GM19043 (cell line): ENCODE results near the gene DLD.
A peak's percentile ranks its signal among the peaks of the same experiment; 100 is the strongest.
"Not testable (repeated sequence)": the region's sequence is repeated elsewhere in the genome, so short reads cannot be mapped to it uniquely, and the experiment has no call there.

Experiments used
- ATAC-seq: cut with Tn5 transposase; IDR thresholded peaks from one replicate; pipeline ENCODE4 v1.9.1; 2021; ENCODE audit warnings: low read depth; ENCODE audit not compliant: unreplicated experiment

The DLD gene

DNA sequence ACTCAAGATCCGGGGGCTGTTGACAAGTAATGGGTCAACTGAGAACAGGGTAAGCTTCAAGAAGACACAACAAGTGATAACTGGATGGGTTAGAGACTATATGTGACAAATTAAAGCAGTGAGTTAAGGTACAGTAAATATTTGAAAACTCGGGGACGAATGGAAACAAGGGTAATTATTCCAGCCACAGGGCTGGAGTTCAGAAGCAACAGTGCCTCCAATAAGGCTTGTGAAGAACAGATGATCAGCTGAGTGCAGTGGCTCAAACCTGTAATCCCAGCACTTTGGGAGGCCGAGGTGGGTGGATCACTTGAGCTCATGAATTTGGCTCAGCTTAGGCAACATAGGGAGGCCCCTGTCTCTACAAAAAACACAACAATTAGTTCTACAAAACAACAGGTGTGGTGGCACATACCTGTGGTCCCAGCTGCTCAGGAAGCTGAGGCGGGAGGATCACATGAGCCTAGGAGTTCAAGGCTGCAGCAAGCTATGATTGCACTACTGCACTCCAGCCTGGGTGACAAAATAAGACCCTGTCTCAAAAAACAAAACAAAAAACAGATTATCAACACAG lies 20.5 kb upstream of the DLD start:
- ATAC-seq, result no peak

GRCh38 chr7:107874111-107874510 lies 16.9 kb upstream of the DLD start:
- ATAC-seq, result no peak

DNA sequence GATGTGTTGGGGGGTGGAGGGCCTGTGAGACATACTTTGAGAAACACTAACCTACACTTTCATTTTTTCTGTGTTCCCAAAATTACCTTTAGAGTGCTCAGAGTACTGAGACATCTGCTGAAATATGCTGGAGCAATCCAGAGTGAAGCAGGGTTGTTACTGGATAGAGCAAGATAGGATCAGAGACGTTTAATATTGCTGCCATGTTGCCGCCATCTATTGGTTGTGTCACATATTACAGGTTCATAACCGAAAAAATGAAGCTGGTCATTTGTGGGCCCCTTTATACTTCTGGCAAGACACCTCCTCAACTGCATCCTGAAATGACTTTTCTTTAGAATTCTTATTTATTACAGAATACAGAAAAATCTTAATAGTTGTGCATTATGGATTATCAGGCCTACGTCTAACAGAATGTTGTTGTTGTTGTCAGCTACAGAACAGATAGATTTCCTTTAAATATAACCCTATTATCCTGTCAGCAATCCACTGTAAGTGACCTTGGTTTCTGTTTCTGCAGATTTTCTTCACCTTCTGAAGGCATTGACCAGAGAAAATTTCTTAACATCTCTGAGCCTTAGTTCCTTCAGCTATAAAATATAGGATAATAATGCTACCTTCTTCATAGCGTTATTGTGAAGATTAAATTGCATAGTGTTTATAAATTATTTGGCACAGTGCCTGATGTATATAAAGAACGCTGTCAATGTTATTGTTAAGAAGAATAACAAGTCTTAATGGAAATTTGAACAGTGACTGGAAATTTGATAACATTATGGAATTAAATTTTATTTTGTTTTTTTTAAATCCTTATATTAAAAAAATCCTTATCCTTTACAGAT lies 16.2 kb upstream of the DLD start:
- ATAC-seq, result peak; percentile 56

DNA sequence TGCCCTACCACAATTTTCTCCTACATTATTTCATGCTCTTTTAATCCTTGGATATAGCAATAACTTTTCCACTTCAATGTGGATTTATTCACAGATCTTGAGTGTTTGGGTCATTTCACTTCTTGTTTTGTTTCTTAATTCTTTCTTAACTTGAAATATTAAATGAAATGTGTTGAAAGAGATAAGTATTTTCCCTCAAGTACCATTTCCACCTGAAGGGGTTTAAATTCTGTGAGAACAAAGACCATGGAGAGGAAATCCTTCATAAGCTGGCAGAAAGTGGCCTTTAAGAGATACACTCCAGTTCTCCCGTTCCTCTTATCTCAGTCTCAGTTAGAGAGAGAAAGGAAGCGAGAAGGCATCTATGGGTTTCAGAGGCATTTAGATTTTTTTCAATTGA lies 14.1 kb upstream of the DLD start:
- no peak for ATAC-seq

DNA sequence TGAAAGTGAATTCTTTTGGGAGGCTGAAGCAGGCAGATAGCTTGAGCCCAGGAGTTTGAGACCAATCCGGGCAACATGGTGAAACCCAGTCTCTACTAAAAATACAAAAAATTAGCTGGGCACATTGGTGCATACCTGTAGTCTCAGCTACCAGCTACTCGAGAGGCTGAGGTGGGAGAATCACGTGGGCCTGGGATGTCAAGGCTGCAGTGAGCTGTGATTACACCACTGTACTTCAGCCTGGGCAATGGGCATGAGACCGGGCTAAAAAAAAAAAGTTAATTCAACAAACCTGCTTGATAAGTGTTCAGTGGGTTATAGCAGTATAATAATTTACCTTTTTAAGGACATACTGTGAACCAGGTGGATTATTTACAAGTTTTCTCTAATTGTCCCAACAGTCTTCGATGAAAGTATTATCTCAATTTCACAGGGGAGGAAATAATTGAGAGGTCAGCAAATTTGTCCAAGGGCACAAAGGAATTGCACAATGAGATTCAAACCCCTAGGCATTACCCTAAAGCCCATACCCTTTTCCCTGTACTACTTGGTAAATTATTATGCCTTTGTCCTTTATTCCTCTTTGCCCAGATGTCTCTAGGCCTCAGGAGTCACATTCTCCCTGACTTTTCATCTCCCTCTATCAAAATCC lies 13.1 kb upstream of the DLD start:
- no peak for ATAC-seq

DNA sequence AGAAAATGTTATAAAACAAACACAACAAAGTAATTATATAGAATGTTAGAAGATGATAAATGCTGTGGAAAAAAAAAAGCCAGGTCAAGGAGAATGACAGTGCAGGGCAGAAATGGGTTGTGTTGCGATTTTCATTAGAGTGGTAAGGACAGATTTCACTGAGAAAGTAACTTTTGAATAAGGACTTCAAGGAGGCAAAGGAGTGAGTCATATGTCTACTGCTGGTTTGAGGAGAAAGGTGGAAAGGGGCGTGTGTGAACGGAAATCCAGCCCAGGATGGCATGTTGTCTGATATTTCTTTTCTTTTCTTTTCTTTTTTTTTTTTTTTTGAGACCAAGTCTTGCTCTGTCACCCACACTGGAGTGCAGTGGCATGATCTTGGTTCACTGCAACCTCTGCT lies 12.3 kb upstream of the DLD start:
- no peak for ATAC-seq

GRCh38 chr7:107879400-107880035 lies 11.5 kb upstream of the DLD start:
- peak; percentile 76 for ATAC-seq

- ATAC-seq, result no peak
These were observed 8.2 kb upstream of the DLD start for GRCh38 chr7:107882766-107883165.

GRCh38 chr7:107884066-107884818 lies 6.7 kb upstream of the DLD start:
- no peak for ATAC-seq

- ATAC-seq, result not testable (repeated sequence)
These were observed 3.2 kb upstream of the DLD start for GRCh38 chr7:107887827-107888226.

DNA sequence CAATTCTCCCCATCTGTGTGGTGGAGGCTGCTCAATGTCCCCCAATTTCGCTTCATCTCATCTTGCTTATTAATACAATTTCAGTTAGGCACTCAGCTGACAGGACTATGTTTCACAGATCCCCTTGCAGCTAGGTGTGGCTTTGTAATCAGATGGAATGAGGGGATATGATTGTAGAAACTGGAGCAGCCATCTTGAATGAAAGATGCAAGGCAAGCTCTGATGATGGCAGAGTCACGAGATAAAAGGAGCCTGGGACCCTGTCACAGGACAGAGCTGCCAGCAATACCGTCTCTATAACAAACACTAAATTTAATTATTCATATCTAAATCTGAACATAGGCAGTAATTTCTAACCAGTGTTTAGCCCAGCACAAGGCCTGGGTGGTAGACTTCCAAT lies 991 bp upstream of the DLD start:
- no peak for ATAC-seq

DNA sequence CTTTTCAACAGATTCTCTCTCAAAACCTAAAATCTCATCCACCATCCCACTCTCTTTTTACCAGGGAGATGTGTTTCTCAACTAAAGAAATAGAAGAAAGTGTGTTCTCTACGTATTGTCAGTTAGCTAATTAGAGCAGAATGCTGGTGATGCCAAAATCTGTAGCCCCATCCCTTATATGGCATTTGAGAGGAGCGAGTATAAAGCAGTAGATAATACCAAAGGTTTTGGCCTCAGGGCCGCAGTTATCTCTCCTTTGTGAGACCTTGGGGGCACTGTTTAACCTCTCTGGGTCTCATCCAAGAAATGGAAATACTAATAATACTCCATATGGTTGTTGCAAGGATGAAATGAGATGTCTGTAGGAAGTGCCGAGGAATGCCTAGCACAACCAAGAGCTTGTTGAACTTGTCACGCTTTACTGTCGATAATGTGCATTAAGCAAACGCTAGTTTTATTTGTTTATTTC lies 456 bp upstream of the DLD start:
- ATAC-seq, result peak; percentile 1

DNA sequence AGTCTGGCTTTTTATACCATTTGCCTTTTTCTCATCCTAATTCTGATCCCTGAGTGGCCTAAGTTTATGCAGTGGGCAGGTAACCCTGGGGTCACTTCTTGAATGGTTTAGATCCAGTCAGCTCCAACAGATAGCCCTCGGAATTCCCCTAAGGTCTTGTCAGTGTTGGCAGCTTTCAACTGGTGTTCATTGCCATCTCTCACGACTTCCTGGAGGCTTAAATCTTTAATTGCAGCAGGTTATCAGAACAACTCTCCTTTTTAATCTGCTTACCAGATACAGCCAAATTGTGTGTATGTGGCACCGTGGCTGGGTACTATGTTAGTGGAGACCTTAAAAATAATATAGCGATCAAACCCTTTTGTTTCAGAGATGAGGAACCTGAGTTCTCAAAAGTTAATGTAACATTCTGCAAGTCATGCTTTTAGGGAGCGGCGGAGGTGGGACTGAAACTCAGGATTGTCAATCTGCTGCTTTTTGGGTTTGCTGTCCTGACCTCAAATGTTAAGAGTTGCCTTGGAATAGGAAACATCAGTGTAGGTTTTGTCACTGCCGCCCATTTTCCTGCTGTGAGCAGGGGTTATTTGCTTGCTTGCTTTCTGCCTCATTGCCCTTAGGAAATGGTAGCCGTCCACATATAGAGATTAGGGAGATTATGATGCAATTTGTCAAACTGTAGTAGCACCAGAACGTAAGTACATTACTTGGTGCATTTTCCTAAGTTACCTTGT lies 818 bp downstream of the DLD start:
- ATAC-seq, result peak; percentile 4

DNA sequence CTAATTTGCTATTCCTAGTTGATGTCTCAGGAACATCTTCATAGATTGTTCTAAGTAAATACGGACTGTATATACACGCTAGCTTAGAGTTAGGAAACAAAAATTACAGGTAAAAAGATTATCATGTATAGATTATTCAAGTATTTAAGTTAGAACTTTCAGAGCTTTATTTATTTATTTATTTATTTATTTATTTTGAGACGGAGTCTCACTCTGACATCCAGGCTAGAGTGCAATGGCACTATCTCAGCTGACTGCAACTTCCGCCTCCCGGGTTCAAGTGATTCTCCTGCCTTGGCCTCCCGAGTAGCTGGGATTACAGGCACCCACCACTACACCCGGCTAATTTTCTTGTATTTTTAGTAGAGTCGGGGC lies 1.4 kb downstream of the DLD start:
- ATAC-seq, result not testable (repeated sequence)

DNA sequence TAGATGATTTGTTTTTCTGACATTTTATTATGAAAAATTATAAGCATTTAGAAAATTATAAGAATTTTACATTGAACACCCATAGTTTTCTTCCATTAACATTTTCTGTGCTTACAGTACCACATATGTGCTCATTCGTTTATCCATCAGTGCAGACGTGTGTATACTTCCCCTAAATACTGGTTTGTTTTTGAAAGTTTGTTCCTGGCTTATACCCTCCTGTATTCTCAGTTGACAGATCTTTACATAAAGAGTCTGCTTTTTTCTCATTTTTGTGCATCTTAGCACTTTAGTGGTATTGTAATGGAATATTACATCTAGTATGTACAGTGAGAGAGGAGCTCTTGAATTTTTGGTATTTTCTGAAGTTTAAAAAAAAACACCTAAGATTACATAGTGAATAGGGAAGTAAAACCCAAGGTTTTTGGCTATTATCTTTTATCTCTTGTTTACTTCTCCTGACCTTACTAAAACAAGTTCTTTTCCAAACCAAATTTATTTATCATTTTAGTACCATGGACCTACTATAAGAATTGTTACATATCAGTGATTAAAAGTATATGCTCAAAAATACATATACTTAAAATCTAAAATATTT lies 8.1 kb downstream of the DLD start:
- no peak for ATAC-seq

DNA sequence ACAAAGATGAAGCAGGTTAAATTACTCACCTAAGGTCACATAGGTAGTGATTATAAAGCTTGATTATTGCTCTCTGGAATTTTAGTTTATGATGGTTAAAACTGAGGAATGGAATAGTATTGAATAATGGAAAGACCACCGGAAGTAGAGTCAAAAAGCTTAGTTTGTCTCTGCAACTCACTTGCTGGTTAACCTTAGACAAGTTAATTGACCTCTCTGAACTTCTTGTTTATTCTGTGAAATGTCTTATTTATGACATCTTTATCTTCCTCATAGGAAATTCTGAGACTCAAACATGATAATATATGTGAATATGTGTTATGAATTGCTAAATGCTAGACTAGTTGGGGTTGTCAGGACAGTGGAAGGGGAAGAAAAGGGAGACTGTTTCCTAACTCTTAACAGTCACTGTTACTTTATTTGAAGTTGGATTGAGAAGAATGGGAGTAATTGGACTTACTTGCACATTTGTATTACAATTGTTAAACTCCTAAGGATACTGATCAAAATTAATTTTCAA lies 9.6 kb downstream of the DLD start:
- no peak for ATAC-seq

- ATAC-seq, result no peak
These were observed 11.4 kb downstream of the DLD start for GRCh38 chr7:107902381-107902780.

DNA sequence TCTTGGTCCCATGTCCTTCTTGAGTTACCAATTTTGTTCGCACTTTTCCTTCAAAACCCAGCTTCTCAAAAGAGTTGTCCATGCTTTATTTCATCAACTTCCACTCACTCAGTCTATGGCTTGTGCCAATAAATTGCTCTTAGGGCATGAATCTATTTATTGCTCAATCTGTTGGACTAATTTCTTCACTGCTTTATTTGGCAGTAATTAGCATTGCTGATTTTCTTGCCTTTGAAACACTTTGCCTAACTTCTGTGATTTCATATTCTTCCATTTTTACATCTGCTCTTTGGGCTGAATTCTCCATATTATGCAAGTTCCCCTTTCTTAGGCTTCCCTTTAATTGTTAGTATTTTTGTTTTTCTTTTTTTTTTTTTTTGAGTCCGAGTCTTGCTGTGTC lies 16.8 kb downstream of the DLD start:
- ATAC-seq, result no peak

- ATAC-seq, result no peak
These were observed 18.5 kb downstream of the DLD start for GRCh38 chr7:107909445-107909844.
